ENCODE measurements around the gene PLCB2. TPM values are rescaled to one million over a fixed set of nuclear protein-coding genes. Genes with fewer than 3 reads are reported as not detected.
A peak's percentile ranks its signal among the peaks of the same experiment; 100 is the strongest.

PLCB2 gene
- total and polyA plus RNA-seq, 9 of the 15 experiments (the other 6 are each of a cell fraction or from before 2014, with no cell fraction given), result 0.37 to 12.3 (median 8.0) TPM

DNA sequence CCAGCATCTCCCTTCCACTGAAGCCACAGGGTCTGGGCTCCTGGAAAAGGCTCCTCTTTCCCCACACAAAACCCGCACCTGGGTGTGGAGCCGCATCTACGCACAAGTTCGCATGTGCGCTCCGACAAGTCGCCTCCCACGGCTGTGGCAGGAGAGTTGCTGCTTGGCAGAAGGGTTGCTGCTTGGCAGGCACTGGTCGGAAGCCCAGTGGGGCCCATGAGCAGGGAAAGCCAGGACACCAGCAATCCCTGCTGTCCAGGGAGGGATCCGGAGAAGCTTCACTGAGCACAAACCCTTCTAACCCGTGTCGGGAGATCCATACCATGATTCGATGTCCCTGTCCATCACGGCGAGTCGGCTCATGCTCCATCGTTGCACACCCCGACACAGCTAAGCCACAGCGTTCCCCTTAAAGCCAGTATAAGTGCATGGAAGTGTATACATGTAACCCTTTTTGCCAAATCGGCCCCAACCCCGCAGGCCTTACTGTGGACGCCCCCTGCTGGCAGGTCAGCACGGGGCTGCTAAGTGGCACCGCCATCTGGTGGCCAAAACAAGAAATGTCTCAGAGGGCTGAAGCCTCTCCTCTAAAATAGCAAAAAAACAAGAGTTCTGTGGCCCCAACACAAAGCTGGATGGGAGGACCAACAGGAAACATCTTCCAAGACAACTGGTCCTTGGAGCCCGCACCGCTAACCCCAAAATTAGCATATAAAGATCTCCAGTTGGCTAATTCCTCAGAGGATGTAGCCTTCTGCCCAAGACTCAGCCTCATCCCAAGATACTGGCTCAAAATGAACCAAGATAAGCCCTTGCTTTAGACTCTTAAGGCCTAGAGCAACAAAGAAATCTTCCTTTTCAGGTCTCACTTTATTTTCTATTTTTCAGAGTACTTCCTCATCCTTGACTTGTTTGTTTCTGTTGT, 33.1 kb downstream of the PLCB2 start (continued):
- no peak for TF ChIP-seq CHCHD3 (CRISPR knock-in tag; IDR thresholded peaks at IDR 0.05)
- no peak for TF ChIP-seq SPI1 (IDR thresholded peaks at IDR 0.05; ENCODE audit: borderline replicate concordance, low read depth, low read length)
- TF ChIP-seq, protein P1, sequence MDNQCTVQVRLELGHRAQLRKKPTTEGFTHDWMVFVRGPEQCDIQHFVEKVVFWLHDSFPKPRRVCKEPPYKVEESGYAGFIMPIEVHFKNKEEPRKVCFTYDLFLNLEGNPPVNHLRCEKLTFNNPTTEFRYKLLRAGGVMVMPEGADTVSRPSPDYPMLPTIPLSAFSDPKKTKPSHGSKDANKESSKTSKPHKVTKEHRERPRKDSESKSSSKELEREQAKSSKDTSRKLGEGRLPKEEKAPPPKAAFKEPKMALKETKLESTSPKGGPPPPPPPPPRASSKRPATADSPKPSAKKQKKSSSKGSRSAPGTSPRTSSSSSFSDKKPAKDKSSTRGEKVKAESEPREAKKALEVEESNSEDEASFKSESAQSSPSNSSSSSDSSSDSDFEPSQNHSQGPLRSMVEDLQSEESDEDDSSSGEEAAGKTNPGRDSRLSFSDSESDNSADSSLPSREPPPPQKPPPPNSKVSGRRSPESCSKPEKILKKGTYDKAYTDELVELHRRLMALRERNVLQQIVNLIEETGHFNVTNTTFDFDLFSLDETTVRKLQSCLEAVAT (IDR thresholded peaks at IDR 0.05), result peak in 1 of 2 experiments; percentile 98; a peak in 2 of 4 replicates
- 0 out of 2 replicates have a peak, but pooled peaks have one; percentile 34 for TF ChIP-seq MEF2D (tag; conservative IDR thresholded peaks at IDR 0.05; ENCODE audit: low read depth)
- TF ChIP-seq ILK (tag; IDR thresholded peaks at IDR 0.05; ENCODE audit: borderline replicate concordance, low read depth), result no peak
- TF ChIP-seq THRAP3 (IDR thresholded peaks at IDR 0.05; ENCODE audit: borderline replicate concordance), result no peak
- peak in 1 of 2 experiments; percentile 75; a peak in 2 of 4 replicates for TF ChIP-seq RCOR1 (IDR thresholded peaks at IDR 0.05; ENCODE audit: borderline replicate concordance in 1 of 2, low read depth in 2 of 2, low read length in 2 of 2)
- TF ChIP-seq ZNF57 (CRISPR knock-in tag; IDR thresholded peaks at IDR 0.05), result no peak
- peak; percentile 86 for TF ChIP-seq ZNF384 (IDR thresholded peaks at IDR 0.05; ENCODE audit: low read depth, low read length)
- TF ChIP-seq, protein P2, sequence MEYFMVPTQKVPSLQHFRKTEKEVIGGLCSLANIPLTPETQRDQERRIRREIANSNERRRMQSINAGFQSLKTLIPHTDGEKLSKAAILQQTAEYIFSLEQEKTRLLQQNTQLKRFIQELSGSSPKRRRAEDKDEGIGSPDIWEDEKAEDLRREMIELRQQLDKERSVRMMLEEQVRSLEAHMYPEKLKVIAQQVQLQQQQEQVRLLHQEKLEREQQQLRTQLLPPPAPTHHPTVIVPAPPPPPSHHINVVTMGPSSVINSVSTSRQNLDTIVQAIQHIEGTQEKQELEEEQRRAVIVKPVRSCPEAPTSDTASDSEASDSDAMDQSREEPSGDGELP (CRISPR knock-in tag; IDR thresholded peaks at IDR 0.05; ENCODE audit: borderline replicate concordance), result peak; percentile 70
- peak; percentile 67; the same call in 1 of the 2 replicates for TF ChIP-seq CTBP1 (IDR thresholded peaks at IDR 0.05; ENCODE audit: borderline replicate concordance)
- TF ChIP-seq, protein P3, sequence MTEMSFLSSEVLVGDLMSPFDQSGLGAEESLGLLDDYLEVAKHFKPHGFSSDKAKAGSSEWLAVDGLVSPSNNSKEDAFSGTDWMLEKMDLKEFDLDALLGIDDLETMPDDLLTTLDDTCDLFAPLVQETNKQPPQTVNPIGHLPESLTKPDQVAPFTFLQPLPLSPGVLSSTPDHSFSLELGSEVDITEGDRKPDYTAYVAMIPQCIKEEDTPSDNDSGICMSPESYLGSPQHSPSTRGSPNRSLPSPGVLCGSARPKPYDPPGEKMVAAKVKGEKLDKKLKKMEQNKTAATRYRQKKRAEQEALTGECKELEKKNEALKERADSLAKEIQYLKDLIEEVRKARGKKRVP (CRISPR knock-in tag; IDR thresholded peaks at IDR 0.05), result no peak
- TF ChIP-seq, protein P4, sequence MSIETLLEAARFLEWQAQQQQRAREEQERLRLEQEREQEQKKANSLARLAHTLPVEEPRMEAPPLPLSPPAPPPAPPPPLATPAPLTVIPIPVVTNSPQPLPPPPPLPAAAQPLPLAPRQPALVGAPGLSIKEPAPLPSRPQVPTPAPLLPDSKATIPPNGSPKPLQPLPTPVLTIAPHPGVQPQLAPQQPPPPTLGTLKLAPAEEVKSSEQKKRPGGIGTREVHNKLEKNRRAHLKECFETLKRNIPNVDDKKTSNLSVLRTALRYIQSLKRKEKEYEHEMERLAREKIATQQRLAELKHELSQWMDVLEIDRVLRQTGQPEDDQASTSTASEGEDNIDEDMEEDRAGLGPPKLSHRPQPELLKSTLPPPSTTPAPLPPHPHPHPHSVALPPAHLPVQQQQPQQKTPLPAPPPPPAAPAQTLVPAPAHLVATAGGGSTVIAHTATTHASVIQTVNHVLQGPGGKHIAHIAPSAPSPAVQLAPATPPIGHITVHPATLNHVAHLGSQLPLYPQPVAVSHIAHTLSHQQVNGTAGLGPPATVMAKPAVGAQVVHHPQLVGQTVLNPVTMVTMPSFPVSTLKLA (conservative IDR thresholded peaks at IDR 0.05), result 0 out of 4 replicates have a peak, but pooled peaks of 1 of the 2 experiments have one; percentile 22
- TF ChIP-seq U2AF2 (optimal IDR thresholded peaks at IDR 0.05; ENCODE audit: low read depth, low read length), result no peak
- no peak for TF ChIP-seq SRSF3 (IDR thresholded peaks at IDR 0.05; ENCODE audit: insufficient read depth, low read length)
- TF ChIP-seq PHF21A (IDR thresholded peaks at IDR 0.05; ENCODE audit: borderline replicate concordance, low read depth), result no peak
- peak; percentile 69; the same call in 1 of the 2 replicates for TF ChIP-seq CC2D1A (IDR thresholded peaks at IDR 0.05)
- TF ChIP-seq TEAD1 (CRISPR knock-in tag; IDR thresholded peaks at IDR 0.05), result no peak; a peak in 1 of 4 replicates
- TF ChIP-seq, protein P5, sequence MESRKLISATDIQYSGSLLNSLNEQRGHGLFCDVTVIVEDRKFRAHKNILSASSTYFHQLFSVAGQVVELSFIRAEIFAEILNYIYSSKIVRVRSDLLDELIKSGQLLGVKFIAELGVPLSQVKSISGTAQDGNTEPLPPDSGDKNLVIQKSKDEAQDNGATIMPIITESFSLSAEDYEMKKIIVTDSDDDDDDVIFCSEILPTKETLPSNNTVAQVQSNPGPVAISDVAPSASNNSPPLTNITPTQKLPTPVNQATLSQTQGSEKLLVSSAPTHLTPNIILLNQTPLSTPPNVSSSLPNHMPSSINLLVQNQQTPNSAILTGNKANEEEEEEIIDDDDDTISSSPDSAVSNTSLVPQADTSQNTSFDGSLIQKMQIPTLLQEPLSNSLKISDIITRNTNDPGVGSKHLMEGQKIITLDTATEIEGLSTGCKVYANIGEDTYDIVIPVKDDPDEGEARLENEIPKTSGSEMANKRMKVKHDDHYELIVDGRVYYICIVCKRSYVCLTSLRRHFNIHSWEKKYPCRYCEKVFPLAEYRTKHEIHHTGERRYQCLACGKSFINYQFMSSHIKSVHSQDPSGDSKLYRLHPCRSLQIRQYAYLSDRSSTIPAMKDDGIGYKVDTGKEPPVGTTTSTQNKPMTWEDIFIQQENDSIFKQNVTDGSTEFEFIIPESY (CRISPR knock-in tag; IDR thresholded peaks at IDR 0.05), result peak; percentile 86
